GM19193 (cell line): Measurements from ENCODE around the gene RGS7.

Experiments
- POLR2A ChIP-seq: IDR thresholded peaks from 4 replicates; pipeline ENCODE4 v1.6.1; 2011; ENCODE audit not compliant: insufficient read depth, insufficient read length; ENCODE audit errors: extremely low read depth

The RGS7 gene

GRCh38 chr1:241203817-241204216, 153.2 kb downstream of the RGS7 start:
- no peak for TF ChIP-seq POLR2A

GRCh38 chr1:241202401-241202800, 154.6 kb downstream of the RGS7 start:
- no peak for TF ChIP-seq POLR2A

GRCh38 chr1:241186716-241187115, 170.3 kb downstream of the RGS7 start:
- TF ChIP-seq POLR2A: no peak

GRCh38 chr1:241181971-241182370, 175.0 kb downstream of the RGS7 start:
- TF ChIP-seq POLR2A: no peak

- TF ChIP-seq POLR2A: no peak
Measured at GRCh38 chr1:241181471-241181870, 175.5 kb downstream of the RGS7 start.

- no peak for TF ChIP-seq POLR2A
Measured at GRCh38 chr1:241180569-241180968, 176.4 kb downstream of the RGS7 start.

GRCh38 chr1:241177660-241178059, 179.3 kb downstream of the RGS7 start:
- TF ChIP-seq POLR2A: no peak

GRCh38 chr1:241172486-241172885, 184.5 kb downstream of the RGS7 start:
- no peak for TF ChIP-seq POLR2A

GRCh38 chr1:241171991-241172390, 185.0 kb downstream of the RGS7 start:
- TF ChIP-seq POLR2A: no peak

- TF ChIP-seq POLR2A: no peak
Measured at GRCh38 chr1:241167121-241167630, 189.8 kb downstream of the RGS7 start.

- TF ChIP-seq POLR2A: no peak
Measured at GRCh38 chr1:241166625-241167024, 190.4 kb downstream of the RGS7 start.

GRCh38 chr1:241163363-241163762, 193.6 kb downstream of the RGS7 start:
- TF ChIP-seq POLR2A: no peak

- TF ChIP-seq POLR2A: no peak
Measured at GRCh38 chr1:241161188-241161689, 195.8 kb downstream of the RGS7 start.

GRCh38 chr1:241157435-241157834, 199.6 kb downstream of the RGS7 start:
- TF ChIP-seq POLR2A: no peak

GRCh38 chr1:241156231-241156965, 200.6 kb downstream of the RGS7 start:
- no peak for TF ChIP-seq POLR2A

GRCh38 chr1:241145881-241146280, 211.1 kb downstream of the RGS7 start:
- no peak for TF ChIP-seq POLR2A
